Lower leg skin (tissue), 3 donors: Measurements from ENCODE around the gene RUNX1.

Experiments
- POLR2A ChIP-seq, 2 donors: fragments of 450-650 bp; IDR thresholded peaks; one replicate each; pipeline ENCODE4 v1.6.1; 2016 to 2017; ENCODE audit warnings: antibody characterized with exemption in 2 of 2, mild to moderate bottlenecking in 1 of 2, moderate library complexity in 1 of 2
- TF ChIP-seq, protein P1 (sequence below), 3 donors: fragments of 450-650 bp; IDR thresholded peaks; one replicate each; pipeline ENCODE4 v1.5.1; 2016; ENCODE audit warnings: antibody characterized with exemption in 3 of 3, mild to moderate bottlenecking in 3 of 3, moderate library complexity in 2 of 3

DNA sequence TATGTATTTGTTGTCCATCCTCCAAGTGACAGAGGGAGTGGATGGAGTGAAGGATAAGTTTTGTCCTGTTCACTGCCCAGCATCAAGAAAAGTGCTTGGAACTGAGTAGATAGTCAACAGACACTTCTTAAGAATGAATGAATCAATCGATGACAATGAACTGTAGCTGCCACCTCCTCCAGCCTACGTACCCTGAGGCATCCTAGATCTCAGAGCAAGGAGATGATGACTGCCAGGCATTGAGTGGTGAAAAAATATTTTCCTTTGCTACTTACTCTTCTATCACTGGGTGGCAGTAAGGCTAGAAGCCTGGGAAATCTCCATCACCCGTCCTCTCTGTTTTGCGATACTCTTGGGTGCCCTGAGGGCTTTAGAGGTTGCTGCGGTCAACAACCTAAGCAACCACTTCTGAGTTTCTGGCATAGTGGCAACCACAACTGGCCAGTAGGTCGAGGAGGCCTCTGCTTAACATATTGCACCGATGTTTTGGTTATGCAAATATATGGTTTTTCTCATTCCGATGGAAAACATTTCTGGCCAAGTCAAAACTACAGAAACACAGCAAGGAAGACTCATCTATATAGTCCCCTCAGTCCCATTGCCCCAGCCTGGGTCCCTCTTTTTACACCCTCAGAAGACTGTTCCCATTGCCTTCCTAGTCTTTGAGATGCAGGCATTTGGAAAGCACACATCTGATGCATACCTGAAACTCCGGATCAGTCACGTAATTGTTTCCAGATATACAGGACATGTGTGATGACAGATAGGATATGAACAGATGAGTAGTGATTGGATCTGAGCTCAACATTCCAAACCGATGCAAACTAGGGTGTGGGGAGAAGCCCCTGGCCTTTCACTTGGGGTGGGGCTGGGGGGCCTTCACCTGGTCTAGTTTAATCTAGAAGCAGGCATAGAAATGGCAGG is 136.8 kb downstream of the RUNX1 start:
- TF ChIP-seq, protein P1, sequence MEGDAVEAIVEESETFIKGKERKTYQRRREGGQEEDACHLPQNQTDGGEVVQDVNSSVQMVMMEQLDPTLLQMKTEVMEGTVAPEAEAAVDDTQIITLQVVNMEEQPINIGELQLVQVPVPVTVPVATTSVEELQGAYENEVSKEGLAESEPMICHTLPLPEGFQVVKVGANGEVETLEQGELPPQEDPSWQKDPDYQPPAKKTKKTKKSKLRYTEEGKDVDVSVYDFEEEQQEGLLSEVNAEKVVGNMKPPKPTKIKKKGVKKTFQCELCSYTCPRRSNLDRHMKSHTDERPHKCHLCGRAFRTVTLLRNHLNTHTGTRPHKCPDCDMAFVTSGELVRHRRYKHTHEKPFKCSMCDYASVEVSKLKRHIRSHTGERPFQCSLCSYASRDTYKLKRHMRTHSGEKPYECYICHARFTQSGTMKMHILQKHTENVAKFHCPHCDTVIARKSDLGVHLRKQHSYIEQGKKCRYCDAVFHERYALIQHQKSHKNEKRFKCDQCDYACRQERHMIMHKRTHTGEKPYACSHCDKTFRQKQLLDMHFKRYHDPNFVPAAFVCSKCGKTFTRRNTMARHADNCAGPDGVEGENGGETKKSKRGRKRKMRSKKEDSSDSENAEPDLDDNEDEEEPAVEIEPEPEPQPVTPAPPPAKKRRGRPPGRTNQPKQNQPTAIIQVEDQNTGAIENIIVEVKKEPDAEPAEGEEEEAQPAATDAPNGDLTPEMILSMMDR (IDR thresholded peaks at IDR 0.05): no peak
- TF ChIP-seq POLR2A (IDR thresholded peaks at IDR 0.05): no peak
